ENCODE results near the gene PTPN3. TPM values are rescaled to one million over a fixed set of nuclear protein-coding genes. Genes with fewer than 3 reads are reported as not detected.

The PTPN3 gene
- total and polyA plus RNA-seq, 2 donors (not counting 1 experiment from before 2014, with no cell fraction given) = 1.4 to 2.3 TPM

GRCh38 chr9:109416135-109416706, 81.9 kb downstream of the PTPN3 start:
- Histone ChIP-seq H4K20me1 (ENCODE audit: control insufficient read depth, extremely low read depth, insufficient read depth, low read length) (no peaks in the 10 kb centered on the region), H3K9me3 (ENCODE audit: control insufficient read depth, insufficient read depth, low read depth, low read length) (no peaks in the 10 kb centered on the region), H3K9ac (ENCODE audit: insufficient read depth, low read length) (no peak overlapping the region), H3K27me3 (ENCODE audit: control insufficient read depth, insufficient read depth, low read length) (no peaks in the 10 kb centered on the region), H3K27ac (ENCODE audit: insufficient read depth, low read length) (no peak overlapping the region), H3K4me2 (ENCODE audit: extremely low read depth, insufficient read depth, low read length) (no peak overlapping the region), H3K36me3 (ENCODE audit: control insufficient read depth, insufficient read depth, low read length) (no peaks in the 10 kb centered on the region), H3K79me2 (ENCODE audit: control insufficient read depth, insufficient read depth, low read length) (no peaks in the 10 kb centered on the region), H3K4me3 (replicated peaks in 1 of 4; ENCODE audit: control extremely low read depth in 1 of 4, insufficient read depth in 1 of 4, low read depth in 3 of 4, low read length in 4 of 4) (no peak overlapping the region), H3K4me1 (ENCODE audit: control insufficient read depth, extremely low read depth, insufficient read depth, low read length) (peaks cover 2% of the 10 kb centered on the region), H2AFZ (ENCODE audit: low read length) (no peak overlapping the region)
- TF ChIP-seq CTCF (conservative IDR thresholded peaks at IDR 0.05 in 1 of 2, IDR thresholded peaks at IDR 0.05 in 1 of 2; ENCODE audit: low read depth in 1 of 2, low read length in 2 of 2) = no peak
- no peak for TF ChIP-seq EZH2 (IDR thresholded peaks at IDR 0.05; ENCODE audit: low read length, missing control alignments)
- DNase-seq (ENCODE audit: low read depth in 2 of 2) = no peak

- Histone ChIP-seq H3K4me3 (replicated peaks in 1 of 4; ENCODE audit: control extremely low read depth in 1 of 4, insufficient read depth in 1 of 4, low read depth in 3 of 4, low read length in 4 of 4) (no peak overlapping the region), H3K27ac (ENCODE audit: insufficient read depth, low read length) (no peak overlapping the region), H3K79me2 (ENCODE audit: control insufficient read depth, insufficient read depth, low read length) (no peaks in the 10 kb centered on the region), H3K27me3 (ENCODE audit: control insufficient read depth, insufficient read depth, low read length) (no peaks in the 10 kb centered on the region), H3K9me3 (ENCODE audit: control insufficient read depth, insufficient read depth, low read depth, low read length) (no peaks in the 10 kb centered on the region), H2AFZ (ENCODE audit: low read length) (no peak overlapping the region), H3K4me1 (ENCODE audit: control insufficient read depth, extremely low read depth, insufficient read depth, low read length) (peaks cover 2% of the 10 kb centered on the region), H3K4me2 (ENCODE audit: extremely low read depth, insufficient read depth, low read length) (no peak overlapping the region), H3K9ac (ENCODE audit: insufficient read depth, low read length) (no peak overlapping the region), H4K20me1 (ENCODE audit: control insufficient read depth, extremely low read depth, insufficient read depth, low read length) (no peaks in the 10 kb centered on the region), H3K36me3 (ENCODE audit: control insufficient read depth, insufficient read depth, low read length) (no peaks in the 10 kb centered on the region)
- TF ChIP-seq EZH2 (IDR thresholded peaks at IDR 0.05; ENCODE audit: low read length, missing control alignments) (no peak), CTCF (conservative IDR thresholded peaks at IDR 0.05 in 1 of 2, IDR thresholded peaks at IDR 0.05 in 1 of 2; ENCODE audit: low read depth in 1 of 2, low read length in 2 of 2) (no peak)
- no peak for DNase-seq (ENCODE audit: low read depth in 2 of 2)
These were observed 83.9 kb downstream of the PTPN3 start for GRCh38 chr9:109414125-109414785.

GRCh38 chr9:109411798-109412352, 86.2 kb downstream of the PTPN3 start:
- Histone ChIP-seq H3K4me1 (ENCODE audit: control insufficient read depth, extremely low read depth, insufficient read depth, low read length) (peaks cover 2% of the 10 kb centered on the region), H2AFZ (ENCODE audit: low read length) (peak overlapping the region; percentile 68), H3K9ac (ENCODE audit: insufficient read depth, low read length) (no peak overlapping the region), H3K4me3 (replicated peaks in 1 of 4; ENCODE audit: control extremely low read depth in 1 of 4, insufficient read depth in 1 of 4, low read depth in 3 of 4, low read length in 4 of 4) (peak overlapping the region in 1 of 4 experiments; percentile 36), H3K36me3 (ENCODE audit: control insufficient read depth, insufficient read depth, low read length) (no peaks in the 10 kb centered on the region), H3K27me3 (ENCODE audit: control insufficient read depth, insufficient read depth, low read length) (no peaks in the 10 kb centered on the region), H3K4me2 (ENCODE audit: extremely low read depth, insufficient read depth, low read length) (peak overlapping the region; percentile 58), H4K20me1 (ENCODE audit: control insufficient read depth, extremely low read depth, insufficient read depth, low read length) (no peaks in the 10 kb centered on the region), H3K79me2 (ENCODE audit: control insufficient read depth, insufficient read depth, low read length) (no peaks in the 10 kb centered on the region), H3K9me3 (ENCODE audit: control insufficient read depth, insufficient read depth, low read depth, low read length) (no peaks in the 10 kb centered on the region), H3K27ac (ENCODE audit: insufficient read depth, low read length) (no peak overlapping the region)
- DNase-seq (ENCODE audit: low read depth in 2 of 2) = peak; percentile 36 to 81
- no peak for TF ChIP-seq EZH2 (IDR thresholded peaks at IDR 0.05; ENCODE audit: low read length, missing control alignments)
- TF ChIP-seq CTCF (conservative IDR thresholded peaks at IDR 0.05 in 1 of 2, IDR thresholded peaks at IDR 0.05 in 1 of 2; ENCODE audit: low read depth in 1 of 2, low read length in 2 of 2) = peak; percentile 93 to 97
